Rectal smooth muscle tissue (tissue), 1 donor: ENCODE results near the gene MAP4K2.

ENCODE experiments used
- H3K27ac ChIP-seq: one replicate; pipeline ENCODE4 v1.7.0; 2013; ENCODE audit warnings: low read depth, low read length, inconsistent platforms
- H3K27me3 ChIP-seq: one replicate; pipeline ENCODE4 v1.7.0; 2013; ENCODE audit warnings: low read length; ENCODE audit not compliant: control insufficient read depth, insufficient read depth
- H3K36me3 ChIP-seq: one replicate; pipeline ENCODE4 v1.7.0; 2013; ENCODE audit warnings: low read length; ENCODE audit not compliant: control insufficient read depth, insufficient read depth
- H3K4me1 ChIP-seq: one replicate; pipeline ENCODE4 v1.7.0; 2013; ENCODE audit warnings: low read length; ENCODE audit not compliant: control insufficient read depth, insufficient read depth
- H3K4me3 ChIP-seq: one replicate; pipeline ENCODE4 v1.7.0; 2013; ENCODE audit warnings: low read length
- H3K9ac ChIP-seq: one replicate; pipeline ENCODE4 v1.7.0; 2013; ENCODE audit warnings: low read length

The MAP4K2 gene

DNA sequence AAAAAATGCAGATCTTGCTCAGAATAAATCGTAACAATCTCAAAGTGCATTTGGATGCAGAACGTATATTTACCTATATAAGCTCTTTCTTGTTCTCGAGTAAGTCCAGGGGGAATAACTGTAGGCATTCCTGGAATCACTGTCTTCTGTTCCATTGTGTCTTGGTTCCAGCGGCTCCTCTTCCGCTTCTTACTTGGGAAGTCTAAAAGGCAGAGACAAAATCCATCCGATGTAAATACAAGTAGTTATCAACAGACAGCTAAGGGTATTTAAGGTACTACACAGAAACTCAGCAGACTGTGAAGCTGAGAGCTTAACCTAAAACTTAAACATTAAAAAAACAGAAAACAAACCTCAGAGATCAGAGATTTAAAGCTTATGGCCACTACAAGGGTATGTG is 26.6 kb downstream of the MAP4K2 start:
- Histone ChIP-seq H3K4me1 (peaks cover 10% of the 10 kb centered on the region), H3K36me3 (peaks cover 43% of the 10 kb centered on the region), H3K4me3 (peak overlapping the region; percentile 95), H3K27ac (no peak overlapping the region), H3K9ac (no peak overlapping the region), H3K27me3 (no peaks in the 10 kb centered on the region)

DNA sequence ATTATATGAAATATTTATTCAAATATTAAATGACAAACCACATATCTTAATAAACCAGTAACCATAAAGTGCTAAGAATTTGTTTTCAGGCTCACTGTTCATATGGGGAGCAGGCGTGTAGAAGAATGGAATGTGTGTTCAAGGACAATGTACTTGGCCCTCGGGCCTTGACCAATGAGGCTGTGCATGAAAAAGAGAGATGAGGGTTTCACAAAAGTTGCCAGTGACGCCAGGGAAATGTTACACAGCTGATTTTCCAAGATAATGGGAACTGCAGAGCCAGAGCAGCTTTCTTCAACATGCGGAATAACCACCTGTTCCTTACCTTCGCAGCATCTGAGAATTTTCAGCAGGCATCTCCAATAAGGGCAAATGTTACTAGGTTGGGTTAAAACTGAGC is 28.9 kb downstream of the MAP4K2 start:
- peaks cover 62% of the 10 kb centered on the region for H3K36me3 ChIP-seq
- H3K27me3 ChIP-seq, result no peaks in the 10 kb centered on the region
- peaks cover 10% of the 10 kb centered on the region for H3K4me1 ChIP-seq
- no peak overlapping the region for H3K4me3 ChIP-seq
- no peak overlapping the region for H3K27ac ChIP-seq
- H3K9ac ChIP-seq, result no peak overlapping the region

GRCh38 chr11:64772303-64773018 is 30.6 kb downstream of the MAP4K2 start:
- Histone ChIP-seq H3K27me3 (no peaks in the 10 kb centered on the region), H3K27ac (no peak overlapping the region), H3K4me1 (peaks cover 10% of the 10 kb centered on the region), H3K9ac (no peak overlapping the region), H3K4me3 (no peak overlapping the region), H3K36me3 (peaks cover 79% of the 10 kb centered on the region)

- Histone ChIP-seq H3K27ac (no peak overlapping the region), H3K4me3 (no peak overlapping the region), H3K27me3 (no peaks in the 10 kb centered on the region), H3K9ac (no peak overlapping the region), H3K36me3 (peaks cover 85% of the 10 kb centered on the region), H3K4me1 (peaks cover 8% of the 10 kb centered on the region)
These were observed 31.2 kb downstream of the MAP4K2 start for GRCh38 chr11:64771861-64772260.

- H3K9ac ChIP-seq, result no peak overlapping the region
- no peak overlapping the region for H3K4me3 ChIP-seq
- H3K27me3 ChIP-seq, result no peaks in the 10 kb centered on the region
- no peak overlapping the region for H3K27ac ChIP-seq
- no peaks in the 10 kb centered on the region for H3K4me1 ChIP-seq
- peaks cover 81% of the 10 kb centered on the region for H3K36me3 ChIP-seq
These were observed 32.9 kb downstream of the MAP4K2 start for GRCh38 chr11:64770120-64770519.

- Histone ChIP-seq H3K27ac (no peak overlapping the region), H3K36me3 (peaks cover 86% of the 10 kb centered on the region), H3K4me3 (no peak overlapping the region), H3K4me1 (peaks cover 6% of the 10 kb centered on the region), H3K9ac (no peak overlapping the region), H3K27me3 (no peaks in the 10 kb centered on the region)
These were observed 33.7 kb downstream of the MAP4K2 start for GRCh38 chr11:64769283-64769682.

GRCh38 chr11:64768300-64768694 is 34.7 kb downstream of the MAP4K2 start:
- peaks cover 15% of the 10 kb centered on the region for H3K4me1 ChIP-seq
- peak overlapping the region; percentile 58 for H3K27ac ChIP-seq

DNA sequence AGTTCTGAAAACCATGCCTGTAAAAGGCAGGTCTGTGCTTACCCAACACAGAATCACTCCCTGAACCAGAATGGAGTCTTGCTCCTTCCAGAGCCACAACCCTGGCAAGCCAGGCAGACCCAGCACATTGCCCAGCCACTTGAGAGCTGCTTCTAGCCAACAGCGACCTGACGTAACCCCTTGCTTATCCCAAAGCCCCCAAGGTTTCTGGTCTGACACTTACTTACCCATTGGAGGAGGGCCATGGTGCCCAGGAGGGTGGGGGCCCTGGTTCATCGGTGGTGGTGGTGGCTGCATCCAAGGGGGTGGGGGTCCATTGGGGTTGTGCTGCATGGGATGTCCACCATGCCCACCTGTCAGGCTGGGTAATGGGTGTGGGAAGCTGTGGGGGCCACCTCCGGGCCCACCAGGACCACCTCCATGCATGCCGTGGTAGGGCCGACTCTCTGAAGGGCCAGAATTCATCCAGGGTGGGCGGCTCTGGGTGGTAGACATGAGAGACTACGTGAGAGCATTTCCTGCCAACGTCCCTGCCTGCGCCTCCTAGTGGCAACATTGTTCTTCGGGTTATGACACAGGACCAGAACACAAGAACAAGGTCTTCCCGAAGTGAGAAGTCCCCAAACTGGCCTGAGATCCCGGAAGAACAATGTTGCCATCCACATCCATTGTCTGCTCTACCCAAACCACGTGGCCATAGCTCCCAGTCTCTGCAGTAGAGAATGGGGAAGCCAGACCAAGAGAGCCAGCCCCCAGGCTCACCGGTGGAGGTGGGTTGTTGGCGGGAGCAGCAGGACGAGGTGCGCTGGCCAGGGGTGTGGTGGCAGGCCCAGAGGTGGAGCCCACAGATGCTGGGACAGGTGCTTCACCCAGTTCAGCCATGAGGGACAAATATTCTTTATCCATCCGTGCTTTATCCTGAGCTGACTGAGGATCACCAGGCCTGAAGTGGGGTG is 35.4 kb downstream of the MAP4K2 start:
- peak overlapping the region; percentile 58 for H3K27ac ChIP-seq
- peaks cover 72% of the 10 kb centered on the region for H3K36me3 ChIP-seq
- peaks cover 22% of the 10 kb centered on the region for H3K4me1 ChIP-seq
- H3K4me3 ChIP-seq, result no peak overlapping the region
- no peak overlapping the region for H3K9ac ChIP-seq
- no peaks in the 10 kb centered on the region for H3K27me3 ChIP-seq

More at GRCh38 chr11:64768300-64768694, 34.7 kb downstream of the MAP4K2 start:
- Histone ChIP-seq H3K4me3 (no peak overlapping the region), H3K9ac (no peak overlapping the region), H3K36me3 (peaks cover 76% of the 10 kb centered on the region), H3K27me3 (no peaks in the 10 kb centered on the region)

DNA sequence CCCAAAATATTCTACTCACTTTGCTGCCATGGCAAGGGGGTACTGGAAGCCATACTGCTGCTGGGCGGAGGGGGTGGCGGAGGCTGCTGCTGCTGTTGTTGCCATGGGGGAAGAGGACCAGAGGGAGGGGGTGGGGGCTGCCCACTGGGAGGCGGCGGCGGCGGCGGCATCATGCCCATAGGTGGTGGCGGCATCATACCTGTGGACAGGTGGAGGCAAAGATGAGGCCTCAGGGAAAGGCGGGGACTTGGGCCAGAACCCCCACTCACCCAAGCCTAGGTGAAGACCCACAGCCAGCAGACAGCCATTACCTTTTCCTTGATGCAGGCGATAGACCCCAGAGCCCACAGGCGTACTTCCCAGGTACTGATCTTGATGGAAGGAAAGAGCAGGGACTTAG is 36.1 kb downstream of the MAP4K2 start:
- Histone ChIP-seq H3K27me3 (no peaks in the 10 kb centered on the region), H3K36me3 (peaks cover 71% of the 10 kb centered on the region), H3K4me1 (peaks cover 29% of the 10 kb centered on the region), H3K9ac (no peak overlapping the region), H3K27ac (peak overlapping the region; percentile 58), H3K4me3 (no peak overlapping the region)

- no peak overlapping the region for H3K9ac ChIP-seq
- H3K4me3 ChIP-seq, result no peak overlapping the region
- H3K36me3 ChIP-seq, result peaks cover 63% of the 10 kb centered on the region
- no peaks in the 10 kb centered on the region for H3K27me3 ChIP-seq
- H3K4me1 ChIP-seq, result peaks cover 29% of the 10 kb centered on the region
- no peak overlapping the region for H3K27ac ChIP-seq
These were observed 37.0 kb downstream of the MAP4K2 start for GRCh38 chr11:64765851-64766665.

- Histone ChIP-seq H3K27me3 (no peaks in the 10 kb centered on the region), H3K4me3 (no peak overlapping the region), H3K9ac (no peak overlapping the region), H3K36me3 (peaks cover 60% of the 10 kb centered on the region), H3K4me1 (peaks cover 35% of the 10 kb centered on the region), H3K27ac (no peak overlapping the region)
These were observed 37.6 kb downstream of the MAP4K2 start for GRCh38 chr11:64765291-64765850.

DNA sequence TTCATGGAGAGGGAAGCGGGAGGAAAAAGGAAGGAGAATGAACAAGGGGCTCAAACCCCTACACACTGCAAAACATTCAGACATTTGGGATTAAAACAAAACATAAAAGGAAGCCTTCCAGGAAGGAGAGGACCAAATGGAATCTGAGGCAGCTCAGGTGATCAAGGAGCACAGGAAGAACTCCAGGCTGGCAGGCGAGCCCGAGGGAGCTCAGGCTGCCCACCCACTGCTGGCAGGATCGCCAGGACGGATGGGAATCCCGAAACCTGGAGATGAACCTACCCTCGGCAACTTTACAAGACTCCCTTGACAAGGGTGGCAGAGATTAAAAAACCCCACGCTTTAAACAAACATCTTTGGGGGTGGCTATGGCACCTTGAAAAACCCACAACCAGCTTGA is 38.3 kb downstream of the MAP4K2 start:
- peaks cover 54% of the 10 kb centered on the region for H3K36me3 ChIP-seq
- peak overlapping the region; percentile 87 for H3K27ac ChIP-seq
- no peak overlapping the region for H3K9ac ChIP-seq
- H3K4me1 ChIP-seq, result peaks cover 41% of the 10 kb centered on the region
- H3K27me3 ChIP-seq, result no peaks in the 10 kb centered on the region
- no peak overlapping the region for H3K4me3 ChIP-seq
